HG02885 (cell line): ENCODE results near the gene SNW1.

ENCODE experiments used
- ATAC-seq: cut with Tn5 transposase; IDR thresholded peaks from one replicate; pipeline ENCODE4 v1.9.1; 2021; ENCODE audit warnings: mild to moderate bottlenecking; ENCODE audit not compliant: unreplicated experiment, poor library complexity

Gene SNW1

GRCh38 chr14:77674931-77675330, 86.0 kb downstream of the SNW1 start:
- ATAC-seq: no peak

GRCh38 chr14:77673193-77673592, 87.8 kb downstream of the SNW1 start:
- no peak for ATAC-seq
